GM18867 (cell line): ENCODE results near the gene SKAP2.
A peak's percentile ranks its signal among the peaks of the same experiment; 100 is the strongest.

ENCODE experiments used
- ATAC-seq: cut with Tn5 transposase; IDR thresholded peaks from one replicate; pipeline ENCODE4 v1.9.1; 2021; ENCODE audit warnings: mild to moderate bottlenecking, moderate library complexity; ENCODE audit not compliant: unreplicated experiment

The SKAP2 gene

GRCh38 chr7:26864309-26865093, at the start of gene SKAP2:
Gene SKAP2 (minus strand): TSS chr7:26864590. CDS start chr7:26864429, 161 bp downstream.
- peak; percentile 93 for ATAC-seq

GRCh38 chr7:26912933-26913536, 48.6 kb upstream of the SKAP2 start:
- ATAC-seq = no peak

- ATAC-seq = no peak
Measured at GRCh38 chr7:26912338-26912737, 47.9 kb upstream of the SKAP2 start.

GRCh38 chr7:26910221-26910620, 45.8 kb upstream of the SKAP2 start:
- no peak for ATAC-seq

- ATAC-seq = no peak
Measured at GRCh38 chr7:26900251-26900650, 35.9 kb upstream of the SKAP2 start.

GRCh38 chr7:26899519-26899918, 35.1 kb upstream of the SKAP2 start:
- no peak for ATAC-seq

GRCh38 chr7:26898891-26899290, 34.5 kb upstream of the SKAP2 start:
- ATAC-seq = no peak

- ATAC-seq = no peak
Measured at GRCh38 chr7:26897928-26898327, 33.5 kb upstream of the SKAP2 start.

- ATAC-seq = peak; percentile 72
Measured at GRCh38 chr7:26891400-26892350, 27.3 kb upstream of the SKAP2 start.

GRCh38 chr7:26880852-26881251, 16.5 kb upstream of the SKAP2 start:
- ATAC-seq = no peak

- ATAC-seq = no peak
Measured at GRCh38 chr7:26879671-26880070, 15.3 kb upstream of the SKAP2 start.

GRCh38 chr7:26868841-26869495, 4.6 kb upstream of the SKAP2 start:
- no peak for ATAC-seq

- ATAC-seq = peak; percentile 43
Measured at GRCh38 chr7:26865094-26865388, 651 bp upstream of the SKAP2 start.

- ATAC-seq = peak; percentile 27
Measured at GRCh38 chr7:26863518-26864308, 677 bp downstream of the SKAP2 start.

- ATAC-seq = no peak
Measured at GRCh38 chr7:26862834-26863233, 1.6 kb downstream of the SKAP2 start.

GRCh38 chr7:26861050-26861449, 3.3 kb downstream of the SKAP2 start:
- no peak for ATAC-seq

- no peak for ATAC-seq
Measured at GRCh38 chr7:26860361-26860760, 4.0 kb downstream of the SKAP2 start.

GRCh38 chr7:26859720-26860119, 4.7 kb downstream of the SKAP2 start:
- no peak for ATAC-seq

- ATAC-seq = no peak
Measured at GRCh38 chr7:26858735-26859134, 5.7 kb downstream of the SKAP2 start.

- no peak for ATAC-seq
Measured at GRCh38 chr7:26858241-26858715, 6.1 kb downstream of the SKAP2 start.
